Loucy (cell line): ENCODE results near the gene PUSL1.

ENCODE experiments used
- CTCF ChIP-seq: fragments of 200-600 bp; sonication (generic); conservative IDR thresholded peaks from 2 replicates; pipeline ENCODE4 v1.5.1; 2014; ENCODE audit warnings: mild to moderate bottlenecking, antibody characterized with exemption, low read length
- EZH2phosphoT487 ChIP-seq: fragments of 200-600 bp; IDR thresholded peaks from 2 replicates; pipeline ENCODE4 v1.6.1; 2018; ENCODE audit warnings: antibody characterized with exemption, mild to moderate bottlenecking, moderate library complexity, borderline replicate concordance

GRCh38 chr1:1336446-1336845 lies 28.0 kb downstream of the PUSL1 start:
- TF ChIP-seq CTCF (no peak), EZH2phosphoT487 (no peak)
